ENCODE data around the gene MMAB. TPM values are rescaled to one million over a fixed set of nuclear protein-coding genes. Genes with fewer than 3 reads are reported as not detected.

MMAB gene
- total RNA-seq, 2 donors from 2014 or later = 23.1 to 79.2 TPM

DNA sequence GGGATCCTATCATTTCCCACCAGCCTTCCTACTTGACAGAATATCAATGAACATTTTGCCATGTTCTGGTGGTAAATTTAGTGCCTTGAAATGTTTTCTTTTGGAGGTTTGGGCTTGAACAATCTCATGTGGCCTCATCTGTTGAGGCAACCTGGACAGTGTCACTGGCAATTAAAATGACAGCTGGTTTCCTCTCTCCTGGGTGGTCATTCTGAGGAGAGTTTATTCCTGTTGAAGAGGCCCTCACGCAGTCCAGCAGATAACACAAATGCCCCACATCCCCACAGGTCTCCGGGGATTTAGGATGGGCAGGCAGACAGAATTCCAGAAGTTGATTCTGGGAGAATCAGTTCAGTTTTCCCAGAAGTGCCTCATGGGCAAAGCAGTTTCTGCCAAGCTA is 41.9 kb downstream of the MMAB start:
- Histone ChIP-seq H3K36me3 (no peaks in the 10 kb centered on the region), H3K9me3 (no peaks in the 10 kb centered on the region), H3K27me3 (replicated peaks; ENCODE audit: insufficient read depth) (no peaks in the 10 kb centered on the region), H3K27ac (no peak overlapping the region), H3K4me3 (no peak overlapping the region), H3K4me1 (replicated peaks) (no peaks in the 10 kb centered on the region)
- intact Hi-C loops (cut with DNase I) = no loop called here
- 75% methylated on average over 2 of the region's 2 CpGs for WGBS
- DNase-seq (ENCODE audit: low spot score) = no peak
- TF ChIP-seq POLR2AphosphoS5 (IDR thresholded peaks at IDR 0.05) (no peak), POLR2A (IDR thresholded peaks at IDR 0.05) (no peak)
- TF ChIP-seq, protein P1, sequence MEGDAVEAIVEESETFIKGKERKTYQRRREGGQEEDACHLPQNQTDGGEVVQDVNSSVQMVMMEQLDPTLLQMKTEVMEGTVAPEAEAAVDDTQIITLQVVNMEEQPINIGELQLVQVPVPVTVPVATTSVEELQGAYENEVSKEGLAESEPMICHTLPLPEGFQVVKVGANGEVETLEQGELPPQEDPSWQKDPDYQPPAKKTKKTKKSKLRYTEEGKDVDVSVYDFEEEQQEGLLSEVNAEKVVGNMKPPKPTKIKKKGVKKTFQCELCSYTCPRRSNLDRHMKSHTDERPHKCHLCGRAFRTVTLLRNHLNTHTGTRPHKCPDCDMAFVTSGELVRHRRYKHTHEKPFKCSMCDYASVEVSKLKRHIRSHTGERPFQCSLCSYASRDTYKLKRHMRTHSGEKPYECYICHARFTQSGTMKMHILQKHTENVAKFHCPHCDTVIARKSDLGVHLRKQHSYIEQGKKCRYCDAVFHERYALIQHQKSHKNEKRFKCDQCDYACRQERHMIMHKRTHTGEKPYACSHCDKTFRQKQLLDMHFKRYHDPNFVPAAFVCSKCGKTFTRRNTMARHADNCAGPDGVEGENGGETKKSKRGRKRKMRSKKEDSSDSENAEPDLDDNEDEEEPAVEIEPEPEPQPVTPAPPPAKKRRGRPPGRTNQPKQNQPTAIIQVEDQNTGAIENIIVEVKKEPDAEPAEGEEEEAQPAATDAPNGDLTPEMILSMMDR (IDR thresholded peaks at IDR 0.05) = no peak

DNA sequence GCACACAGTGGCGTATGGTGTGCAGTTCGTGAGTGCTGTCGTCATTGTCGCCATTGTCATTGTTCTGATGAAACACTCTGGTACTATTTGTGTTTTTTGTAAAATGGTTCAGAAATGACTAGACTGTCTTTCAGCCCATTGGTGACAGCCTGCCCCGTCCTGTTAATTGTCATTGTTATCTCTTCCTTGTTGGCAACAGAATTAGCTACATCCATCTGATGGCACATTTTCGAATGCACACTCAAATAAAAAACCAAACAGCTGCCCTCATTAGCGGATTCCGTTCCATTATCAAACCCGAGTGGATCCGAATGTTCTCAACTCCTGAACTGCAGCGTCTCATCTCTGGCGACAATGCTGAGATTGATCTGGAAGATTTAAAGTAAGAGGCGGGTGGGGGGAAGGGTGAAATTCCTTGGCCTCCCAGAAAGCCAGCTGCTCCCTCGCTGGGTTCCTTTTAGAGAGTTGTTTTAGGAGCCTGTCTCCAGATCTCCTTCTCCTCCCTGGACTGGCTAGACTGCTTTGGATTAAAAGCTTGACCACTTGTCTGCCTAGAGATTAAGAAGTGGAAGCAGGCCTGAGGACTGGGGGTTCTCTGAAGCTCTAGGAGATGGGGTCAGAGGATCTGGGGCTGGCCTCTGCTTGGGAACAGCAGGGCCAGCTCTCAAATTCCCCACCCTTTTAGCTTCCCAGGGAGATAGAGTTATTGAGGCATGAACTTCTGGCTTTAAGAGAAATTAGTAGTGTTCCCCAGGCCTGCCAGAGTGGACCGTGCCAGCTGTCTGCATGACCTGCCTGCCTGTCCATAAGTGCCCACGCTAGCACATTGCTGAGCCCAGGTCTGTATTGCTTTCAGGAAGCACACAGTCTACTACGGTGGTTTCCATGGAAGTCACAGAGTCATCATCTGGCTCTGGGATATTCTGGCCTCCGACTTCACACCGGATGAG is 43.3 kb downstream of the MMAB start:
- TF ChIP-seq POLR2AphosphoS5 (IDR thresholded peaks at IDR 0.05) = no peak
- TF ChIP-seq POLR2A (IDR thresholded peaks at IDR 0.05) = no peak
- TF ChIP-seq, protein P1 (IDR thresholded peaks at IDR 0.05) = no peak
- WGBS = 54% methylated on average over 19 of the region's 19 CpGs
- Histone ChIP-seq H3K4me1 (replicated peaks) (no peaks in the 10 kb centered on the region), H3K27ac (no peak overlapping the region), H3K36me3 (no peaks in the 10 kb centered on the region), H3K9me3 (no peaks in the 10 kb centered on the region), H3K27me3 (replicated peaks; ENCODE audit: insufficient read depth) (no peaks in the 10 kb centered on the region), H3K4me3 (no peak overlapping the region)
- intact Hi-C loops (cut with DNase I) = no loop called here
- no peak for DNase-seq (ENCODE audit: low spot score)

DNA sequence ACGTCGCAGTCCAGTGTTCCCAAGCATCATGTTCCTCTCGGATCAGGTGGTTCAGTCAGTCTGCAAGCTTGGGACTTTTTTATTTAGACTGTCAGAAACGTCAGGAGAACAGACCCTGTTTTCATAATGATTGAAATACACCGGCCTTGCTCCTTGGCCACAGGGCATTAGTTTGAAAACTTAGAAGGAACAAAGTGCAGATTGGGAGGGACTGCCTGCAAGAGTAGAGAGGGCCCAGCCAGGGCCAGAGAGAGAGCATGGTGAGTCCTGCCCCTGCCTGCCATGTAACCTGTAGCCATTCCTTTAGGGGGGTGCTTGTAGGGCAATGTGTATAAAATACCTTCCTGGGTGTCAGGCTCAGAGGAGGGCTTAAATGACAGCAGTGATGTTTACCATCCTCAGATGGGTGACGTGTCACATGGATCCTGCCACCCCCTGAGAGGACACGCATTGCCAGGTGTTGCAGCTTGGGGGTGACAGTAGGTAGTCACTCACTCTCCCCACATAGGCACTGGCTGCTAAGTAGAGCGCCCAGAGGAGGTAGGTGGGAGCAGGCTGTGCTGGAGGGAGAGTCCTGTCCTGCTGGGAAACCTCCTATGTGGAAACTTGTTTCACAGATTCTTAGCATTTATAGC is 45.7 kb downstream of the MMAB start:
- no peak for DNase-seq (ENCODE audit: low spot score)
- intact Hi-C loops (cut with DNase I) = no loop called here
- WGBS = 79% methylated on average over 8 of the region's 8 CpGs
- Histone ChIP-seq H3K27ac (no peak overlapping the region), H3K36me3 (peaks cover 0 to 2% of the 10 kb centered on the region in 2 donors), H3K27me3 (replicated peaks; ENCODE audit: insufficient read depth) (no peaks in the 10 kb centered on the region), H3K4me3 (no peak overlapping the region), H3K4me1 (replicated peaks) (no peaks in the 10 kb centered on the region), H3K9me3 (no peaks in the 10 kb centered on the region)
- TF ChIP-seq, protein P1 (IDR thresholded peaks at IDR 0.05) = no peak
- TF ChIP-seq POLR2A (IDR thresholded peaks at IDR 0.05) = no peak
- TF ChIP-seq POLR2AphosphoS5 (IDR thresholded peaks at IDR 0.05) = no peak

DNA sequence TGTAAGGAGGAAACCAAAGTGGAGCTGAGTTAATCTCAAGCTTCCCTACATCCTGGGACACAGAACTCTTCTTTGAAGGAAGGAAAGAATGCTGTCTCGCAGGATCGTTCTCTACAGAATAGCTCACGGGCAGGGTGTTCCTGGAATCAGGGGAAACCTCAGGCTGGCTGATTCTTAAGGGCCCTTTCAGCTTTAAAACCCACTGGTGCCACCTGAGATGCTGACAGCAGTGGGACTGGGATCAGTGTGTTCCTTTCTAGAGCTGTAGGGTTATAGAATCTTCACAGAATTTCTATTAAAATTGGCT is 48.1 kb downstream of the MMAB start:
- no peak overlapping the region for H3K4me3 ChIP-seq
- WGBS = 75% methylated on average over 3 of the region's 3 CpGs
- H3K27ac ChIP-seq = no peak overlapping the region
- TF ChIP-seq POLR2AphosphoS5 (IDR thresholded peaks at IDR 0.05) (no peak), POLR2A (IDR thresholded peaks at IDR 0.05) (no peak)
- TF ChIP-seq, protein P1 (IDR thresholded peaks at IDR 0.05) = no peak
- no peaks in the 10 kb centered on the region for H3K4me1 ChIP-seq (replicated peaks)
- H3K27me3 ChIP-seq (replicated peaks; ENCODE audit: insufficient read depth) = no peaks in the 10 kb centered on the region
- peaks cover 0 to 5% of the 10 kb centered on the region in 2 donors for H3K36me3 ChIP-seq
- no peaks in the 10 kb centered on the region for H3K9me3 ChIP-seq
- DNase-seq (ENCODE audit: low spot score) = no peak
- intact Hi-C loops (cut with DNase I) = no loop called here
